GM12874 (cell line): ENCODE measurements around the gene MYL1.

Experiments used
- TF ChIP-seq, protein P1 (sequence below): IDR thresholded peaks from 2 replicates; pipeline ENCODE4 v1.5.1; 2011; ENCODE audit warnings: low read depth, mild to moderate bottlenecking, control low read depth, low read length, moderate library complexity; ENCODE audit not compliant: insufficient read depth

Gene MYL1

DNA sequence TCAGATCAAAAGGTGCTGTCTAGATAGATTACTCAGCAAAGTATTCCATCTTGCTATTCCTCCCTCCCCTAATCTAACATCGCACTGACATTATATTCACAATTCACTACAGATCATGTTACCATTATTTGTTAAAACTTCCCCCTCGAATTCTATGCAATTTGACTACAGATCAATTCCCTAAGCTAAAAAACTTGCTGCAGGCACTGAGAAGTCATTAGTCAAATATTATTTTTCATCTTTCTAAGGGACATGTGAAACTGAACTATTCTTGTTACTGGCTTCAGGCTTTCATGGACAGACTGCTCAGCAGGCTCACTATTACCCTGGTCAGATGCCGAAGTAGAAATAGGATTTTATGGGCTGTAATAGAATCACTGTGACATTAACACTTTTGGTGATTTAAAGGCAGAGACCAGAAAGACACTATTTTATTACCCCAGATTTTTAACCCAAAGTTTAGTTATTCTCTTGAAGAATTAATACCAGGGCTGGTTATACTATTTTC lies 15.1 kb downstream of the MYL1 start:
- TF ChIP-seq, protein P1, sequence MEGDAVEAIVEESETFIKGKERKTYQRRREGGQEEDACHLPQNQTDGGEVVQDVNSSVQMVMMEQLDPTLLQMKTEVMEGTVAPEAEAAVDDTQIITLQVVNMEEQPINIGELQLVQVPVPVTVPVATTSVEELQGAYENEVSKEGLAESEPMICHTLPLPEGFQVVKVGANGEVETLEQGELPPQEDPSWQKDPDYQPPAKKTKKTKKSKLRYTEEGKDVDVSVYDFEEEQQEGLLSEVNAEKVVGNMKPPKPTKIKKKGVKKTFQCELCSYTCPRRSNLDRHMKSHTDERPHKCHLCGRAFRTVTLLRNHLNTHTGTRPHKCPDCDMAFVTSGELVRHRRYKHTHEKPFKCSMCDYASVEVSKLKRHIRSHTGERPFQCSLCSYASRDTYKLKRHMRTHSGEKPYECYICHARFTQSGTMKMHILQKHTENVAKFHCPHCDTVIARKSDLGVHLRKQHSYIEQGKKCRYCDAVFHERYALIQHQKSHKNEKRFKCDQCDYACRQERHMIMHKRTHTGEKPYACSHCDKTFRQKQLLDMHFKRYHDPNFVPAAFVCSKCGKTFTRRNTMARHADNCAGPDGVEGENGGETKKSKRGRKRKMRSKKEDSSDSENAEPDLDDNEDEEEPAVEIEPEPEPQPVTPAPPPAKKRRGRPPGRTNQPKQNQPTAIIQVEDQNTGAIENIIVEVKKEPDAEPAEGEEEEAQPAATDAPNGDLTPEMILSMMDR, result no peak

DNA sequence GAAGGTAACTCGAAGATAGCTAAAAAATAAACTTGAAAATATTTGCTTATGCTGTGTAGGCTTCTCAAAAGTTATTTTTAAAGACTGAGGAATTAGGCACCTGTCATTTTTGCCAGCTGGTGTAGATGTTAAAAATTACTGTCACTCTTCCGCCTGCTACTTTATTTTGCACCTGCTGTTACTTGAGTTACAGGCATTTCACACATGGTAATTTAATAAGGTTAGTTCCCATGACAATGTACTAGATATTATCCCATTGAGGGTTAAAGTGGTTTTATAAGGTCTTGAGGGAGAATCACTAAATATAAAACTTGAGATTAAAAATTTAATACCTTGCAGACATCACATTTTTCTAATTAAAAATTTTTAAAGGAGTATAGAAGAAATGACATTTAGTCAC lies 26.6 kb downstream of the MYL1 start:
- TF ChIP-seq, protein P1, result no peak

DNA sequence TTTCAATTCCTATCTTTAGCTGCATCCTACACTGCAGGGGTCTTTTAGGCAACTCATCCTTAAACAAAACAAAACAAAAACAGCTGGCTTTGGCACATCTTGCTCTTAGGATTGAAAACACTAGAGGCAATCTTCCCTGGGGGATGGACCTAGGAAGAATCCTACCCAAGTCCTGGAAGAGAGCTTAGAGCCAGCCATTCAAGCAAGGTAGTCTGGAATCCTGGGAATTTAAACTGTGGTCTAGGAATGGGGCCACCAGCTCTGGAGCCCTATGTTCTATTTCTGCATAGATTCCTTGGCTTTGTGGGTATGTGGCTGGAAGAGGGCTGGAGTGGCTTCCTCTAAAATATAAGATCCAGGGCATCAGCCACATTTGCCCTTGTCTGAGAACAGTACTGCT lies 27.7 kb downstream of the MYL1 start:
- TF ChIP-seq, protein P1, result no peak

DNA sequence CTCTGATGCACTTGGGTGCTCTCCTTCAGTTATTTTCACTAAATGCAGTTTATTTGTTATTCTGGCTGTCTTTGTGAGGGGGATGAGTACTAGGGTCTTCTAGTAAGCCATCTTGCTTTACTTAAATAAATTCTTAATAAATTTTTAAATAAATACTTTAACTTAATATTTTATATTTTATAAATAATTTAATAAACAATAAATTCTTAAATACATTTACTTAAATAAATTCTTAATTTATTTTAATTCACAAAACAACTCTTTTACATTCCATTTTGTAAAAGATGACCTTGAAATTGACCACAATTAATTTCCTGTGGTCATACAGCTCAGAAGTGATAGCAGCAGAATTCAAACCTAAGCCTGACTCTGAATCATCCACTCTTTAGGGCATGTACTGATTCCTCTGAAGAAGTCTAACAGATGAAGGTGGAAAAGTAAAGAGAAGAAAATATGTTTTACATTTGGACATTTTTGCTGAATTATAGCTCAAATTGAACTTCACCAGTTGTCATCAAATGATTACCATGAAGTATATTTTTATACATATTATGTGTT lies 28.8 kb downstream of the MYL1 start:
- TF ChIP-seq, protein P1, result no peak

DNA sequence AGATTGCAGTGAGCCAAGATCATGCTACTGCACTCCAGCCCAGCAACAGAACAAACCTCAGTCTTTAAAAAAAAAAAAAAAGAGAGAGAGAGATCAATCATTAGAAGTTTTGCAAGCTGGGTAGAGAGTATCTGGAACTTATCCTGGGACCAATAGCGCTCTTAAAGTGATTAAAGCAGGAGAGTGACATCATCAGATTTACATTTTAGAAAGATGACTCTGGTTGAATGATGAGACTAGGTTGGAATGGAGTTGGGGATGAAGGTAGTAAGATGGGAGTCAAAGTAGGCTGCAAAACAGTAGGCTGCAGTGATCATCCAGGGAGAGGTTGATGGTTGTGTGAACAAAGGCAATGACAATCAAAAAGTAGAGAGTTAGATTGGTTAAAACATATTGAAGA lies 37.8 kb downstream of the MYL1 start:
- TF ChIP-seq, protein P1, result no peak

DNA sequence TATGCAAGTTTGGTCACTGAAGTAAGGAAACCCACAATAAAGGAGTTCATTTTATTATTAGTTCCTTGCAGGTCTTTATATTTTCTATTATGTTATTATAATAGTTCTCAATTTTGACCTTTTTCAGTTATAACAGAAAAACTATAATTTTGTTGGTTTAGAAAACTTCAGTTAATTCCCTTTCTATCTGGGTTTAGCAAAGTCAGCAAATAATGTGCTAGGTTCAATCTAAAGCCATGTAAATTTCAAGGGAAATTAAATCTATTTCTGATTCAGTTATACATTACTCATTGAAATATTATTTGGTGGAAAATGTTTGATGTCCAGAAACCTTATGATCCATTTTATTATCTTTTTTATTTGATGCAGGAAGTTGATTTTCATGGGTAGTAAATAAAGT lies 43.7 kb downstream of the MYL1 start:
- TF ChIP-seq, protein P1, result no peak

DNA sequence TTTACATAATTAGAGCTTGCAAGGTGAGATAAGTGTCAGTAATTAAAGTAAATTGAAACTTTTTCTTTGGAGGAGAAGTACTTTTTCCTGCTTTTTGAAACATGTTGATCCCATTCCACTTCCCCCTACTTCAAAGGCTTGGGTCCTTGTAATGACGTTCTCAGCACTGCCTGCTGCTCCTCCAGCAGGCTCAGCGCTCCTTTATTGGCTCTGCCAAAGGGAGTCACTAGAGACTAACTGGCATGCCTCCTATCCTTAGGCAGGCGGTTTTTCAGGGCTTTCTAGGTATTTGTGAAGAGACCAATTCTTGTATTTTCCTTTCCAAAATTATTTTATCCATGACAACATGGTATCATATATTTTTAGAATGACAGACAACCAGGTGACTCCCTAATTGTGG lies 45.8 kb downstream of the MYL1 start:
- TF ChIP-seq, protein P1, result no peak

DNA sequence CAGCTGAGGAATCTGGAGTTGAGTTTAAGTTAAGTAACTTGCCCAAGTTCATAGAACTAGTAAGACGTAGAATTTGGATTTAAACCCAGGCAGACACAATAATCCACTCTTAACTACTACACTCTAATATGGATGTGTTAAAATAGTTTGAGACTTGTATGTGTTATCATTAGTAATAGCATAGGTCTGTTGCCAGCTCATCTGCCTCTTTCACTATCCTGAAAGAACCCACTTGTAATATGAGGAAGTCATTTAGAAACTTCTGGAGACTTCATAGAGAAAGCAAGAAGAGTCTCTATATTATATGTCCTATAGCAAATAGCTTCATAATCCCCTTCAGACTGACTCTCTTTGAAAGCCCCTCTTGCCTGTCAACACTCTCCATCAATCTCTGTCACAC lies 46.7 kb downstream of the MYL1 start:
- TF ChIP-seq, protein P1, result no peak
